NT2/D1 (cell line): Measurements from ENCODE around the gene TBC1D5.

ENCODE experiments used
- SUZ12 ChIP-seq: IDR thresholded peaks from 2 replicates; pipeline ENCODE4 v1.6.1; 2011; ENCODE audit not compliant: insufficient read length, insufficient read depth; ENCODE audit errors: extremely low read depth
- YY1 ChIP-seq: IDR thresholded peaks from 2 replicates; pipeline ENCODE4 v1.6.1; 2011; ENCODE audit not compliant: insufficient read length, insufficient read depth
- ZNF274 ChIP-seq: IDR thresholded peaks from 2 replicates; pipeline ENCODE4 v1.6.1; 2011; ENCODE audit warnings: mild to moderate bottlenecking, low read depth, low read length

DNA sequence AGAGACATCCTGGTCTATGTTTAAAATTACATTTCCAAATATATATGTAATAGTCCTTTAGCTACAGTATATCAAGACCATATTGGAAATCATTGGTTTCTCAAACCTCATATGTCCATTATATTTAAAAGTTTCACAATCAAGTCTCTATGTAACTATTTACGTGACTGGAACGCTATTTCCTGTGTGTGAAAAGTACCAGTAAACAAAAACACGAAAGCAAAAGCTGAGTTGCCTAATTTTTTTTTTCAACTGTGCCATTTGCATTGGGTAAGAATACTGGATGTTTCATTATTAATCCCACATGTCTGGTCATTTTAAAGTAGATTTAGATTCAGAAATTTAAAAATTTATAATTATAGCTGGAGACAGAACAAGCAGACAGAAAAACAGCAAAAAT, 381.4 kb downstream of the TBC1D5 start:
- TF ChIP-seq ZNF274 (no peak), YY1 (no peak), SUZ12 (no peak)
